Stimulated activated CD4-positive, alpha-beta T cell treated with anti-CD3 and anti-CD28 coated beads, Interleukin-1b, Interleukin-23, amount 100 ng/mL, for 24 hours (primary cell): Measurements from ENCODE around the gene UTP15.

Source experiments
- DNase-seq, 4 experiments: peaks; one replicate each; pipeline ENCODE4 v3.0.0-alpha.2; 2020; ENCODE audit warnings: low read depth in 4 of 4, low spot score in 1 of 4

The UTP15 gene

GRCh38 chr5:73619606-73620333 lies 54.2 kb downstream of the UTP15 start:
- DNase-seq = no peak

GRCh38 chr5:73620334-73620687 lies 54.8 kb downstream of the UTP15 start:
- no peak for DNase-seq

- no peak for DNase-seq
Observed at GRCh38 chr5:73623060-73623459, 57.5 kb downstream of the UTP15 start.

GRCh38 chr5:73623901-73624404 lies 58.4 kb downstream of the UTP15 start:
- no peak for DNase-seq

GRCh38 chr5:73624888-73625287 lies 59.3 kb downstream of the UTP15 start:
- DNase-seq = no peak

- DNase-seq = no peak
Observed at GRCh38 chr5:73625372-73625943, 59.9 kb downstream of the UTP15 start.

- DNase-seq = peak in 2 of 4 experiments; percentile 2 to 16
Observed at GRCh38 chr5:73625944-73626811, 60.6 kb downstream of the UTP15 start, which contains the start of gene ARHGEF28. ARHGEF28 (plus strand) TSS chr5:73626196; CDS start chr5:73684852, 58,656 bp downstream.

GRCh38 chr5:73626814-73627313 lies 61.3 kb downstream of the UTP15 start:
- DNase-seq = no peak

GRCh38 chr5:73629456-73629855 lies 63.9 kb downstream of the UTP15 start:
- DNase-seq = no peak

GRCh38 chr5:73630765-73631164 lies 65.2 kb downstream of the UTP15 start:
- DNase-seq = no peak

GRCh38 chr5:73631500-73631899 lies 66.0 kb downstream of the UTP15 start:
- DNase-seq = no peak
